Adipocyte (in vitro differentiated cells): Measurements from ENCODE around the gene MICOS13.

Experiments
- DNase-seq: peaks from one replicate; pipeline ENCODE4 v3.0.0-alpha.2; 2015; ENCODE audit warnings: low read depth
- H3K27me3 ChIP-seq: replicated peaks from 2 replicates; pipeline ENCODE4 v1.7.0; 2013; ENCODE audit warnings: mild to moderate bottlenecking, low read length, moderate library complexity; ENCODE audit not compliant: control insufficient read depth, insufficient read depth
- H3K36me3 ChIP-seq: 2 replicates; pipeline ENCODE4 v1.7.0; 2013; ENCODE audit warnings: low read length, mild to moderate bottlenecking, moderate library complexity; ENCODE audit not compliant: control insufficient read depth, insufficient read depth, severe bottlenecking
- H3K4me1 ChIP-seq: 2 replicates; pipeline ENCODE4 v1.7.0; 2013; ENCODE audit warnings: mild to moderate bottlenecking, low read length, moderate library complexity; ENCODE audit not compliant: control insufficient read depth, insufficient read depth
- H3K4me3 ChIP-seq: 2 replicates; pipeline ENCODE4 v1.7.0; 2013; ENCODE audit warnings: mild to moderate bottlenecking, low read length, moderate library complexity
- H3K9ac ChIP-seq: 2 replicates; pipeline ENCODE4 v1.7.0; 2013; ENCODE audit warnings: mild to moderate bottlenecking, low read length, moderate library complexity
- H3K9me3 ChIP-seq: 2 replicates; pipeline ENCODE4 v1.7.0; 2013; ENCODE audit warnings: mild to moderate bottlenecking, low read length, moderate library complexity; ENCODE audit not compliant: control insufficient read depth

Gene MICOS13

GRCh38 chr19:5632241-5632612 is 48.1 kb downstream of the MICOS13 start:
- DNase-seq: no peak
- Histone ChIP-seq H3K9me3 (no peaks in the 10 kb centered on the region), H3K36me3 (peaks cover 24% of the 10 kb centered on the region), H3K27me3 (no peaks in the 10 kb centered on the region), H3K4me3 (peak overlapping the region; percentile 70), H3K9ac (peak overlapping the region; percentile 80), H3K4me1 (peaks cover 77% of the 10 kb centered on the region)

GRCh38 chr19:5631567-5632240 is 48.6 kb downstream of the MICOS13 start:
- Histone ChIP-seq H3K27me3 (no peaks in the 10 kb centered on the region), H3K9me3 (no peaks in the 10 kb centered on the region), H3K36me3 (peaks cover 29% of the 10 kb centered on the region), H3K9ac (peak overlapping the region; percentile 80), H3K4me3 (peak overlapping the region; percentile 70), H3K4me1 (peaks cover 80% of the 10 kb centered on the region)
- peak; percentile 68 for DNase-seq

DNA sequence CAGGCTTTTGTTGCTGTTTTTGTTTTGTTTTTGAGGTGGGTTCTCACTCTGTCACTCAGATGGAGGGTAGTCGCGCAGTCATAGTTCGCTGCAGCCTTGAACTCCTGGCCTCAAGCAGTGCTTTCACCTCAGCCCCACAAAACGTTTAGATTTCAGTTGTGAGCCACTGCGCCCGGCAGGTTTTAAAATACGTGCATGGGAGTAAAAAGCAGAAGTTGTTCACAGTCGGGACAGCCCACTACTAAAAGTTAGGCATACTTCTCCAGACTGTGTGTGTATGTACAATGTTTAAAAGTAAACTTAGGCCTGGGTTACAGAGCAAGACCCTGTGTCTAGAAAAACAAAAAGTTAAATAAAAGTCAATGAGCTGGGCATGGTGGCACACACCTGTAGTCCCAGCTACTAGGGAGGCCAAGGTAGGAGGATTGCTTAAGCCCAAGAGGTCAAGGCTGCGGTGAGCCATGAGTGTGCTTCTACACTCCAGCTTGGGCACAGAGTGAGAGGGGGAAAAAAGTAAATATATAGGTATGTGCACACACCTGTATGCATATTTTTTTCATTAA is 51.3 kb downstream of the MICOS13 start:
- peaks cover 80% of the 10 kb centered on the region for H3K4me1 ChIP-seq
- no peak for DNase-seq
- peaks cover 46% of the 10 kb centered on the region for H3K36me3 ChIP-seq

GRCh38 chr19:5628461-5628860 is 51.9 kb downstream of the MICOS13 start:
- peaks cover 46% of the 10 kb centered on the region for H3K36me3 ChIP-seq
- peaks cover 77% of the 10 kb centered on the region for H3K4me1 ChIP-seq
- no peak for DNase-seq
- no peaks in the 10 kb centered on the region for H3K27me3 ChIP-seq
- H3K9ac ChIP-seq: peak overlapping the region; percentile 50
- no peaks in the 10 kb centered on the region for H3K9me3 ChIP-seq
- no peak overlapping the region for H3K4me3 ChIP-seq

More for the DNA sequence above, 51.3 kb downstream of the MICOS13 start:
- Histone ChIP-seq H3K4me3 (no peak overlapping the region), H3K9ac (peak overlapping the region; percentile 50), H3K27me3 (no peaks in the 10 kb centered on the region), H3K9me3 (no peaks in the 10 kb centered on the region)
